HEK293T (cell line): ENCODE measurements around the gene PCNX2.

ENCODE experiments used
- CTCF ChIA-PET: fragments of 350-600 bp; formaldehyde crosslinking; extraction: SDS; loops from one replicate; lab custom pipeline; 2021; ENCODE audit warnings: antibody characterized with exemption, inconsistent platforms; lab: Yijun Ruan, JAX
- POLR2A ChIA-PET: fragments of 350-600 bp; formaldehyde crosslinking; extraction: SDS; loops from one replicate; lab custom pipeline; 2020; ENCODE audit warnings: antibody characterized with exemption, inconsistent platforms; lab: Yijun Ruan, JAX
- DNase-seq: peaks from one replicate; pipeline ENCODE4 v3.0.0; 2012; ENCODE audit warnings: mixed read lengths; ENCODE audit errors: extremely low spot score
- ARNT ChIP-seq: fragments of 450-650 bp; IDR thresholded peaks from 2 replicates; pipeline ENCODE4 v1.6.1; 2017; ENCODE audit warnings: mild to moderate bottlenecking
- BHLHE40 ChIP-seq: fragments of 450-650 bp; IDR thresholded peaks from 2 replicates; pipeline ENCODE4 v1.6.1; 2016; ENCODE audit warnings: mild to moderate bottlenecking, moderate library complexity, borderline replicate concordance
- CTBP1 ChIP-seq: fragments of 450-650 bp; IDR thresholded peaks from 2 replicates; pipeline ENCODE4 v1.6.1; 2016; ENCODE audit warnings: borderline replicate concordance
- ELF4 ChIP-seq: fragments of 450-650 bp; IDR thresholded peaks from 2 replicates; pipeline ENCODE4 v1.6.1; 2017; ENCODE audit warnings: antibody characterized with exemption
- FOXA1 ChIP-seq: fragments of 450-650 bp; IDR thresholded peaks from 2 replicates; pipeline ENCODE4 v1.6.1; 2016; ENCODE audit warnings: mild to moderate bottlenecking
- FOXK2 ChIP-seq: fragments of 450-650 bp; IDR thresholded peaks from 2 replicates; pipeline ENCODE4 v1.6.1; 2016; ENCODE audit warnings: mild to moderate bottlenecking
- FOXM1 ChIP-seq: fragments of 450-650 bp; IDR thresholded peaks from 2 replicates; pipeline ENCODE4 v1.6.1; 2017; ENCODE audit warnings: mild to moderate bottlenecking, borderline replicate concordance
- HDGF ChIP-seq: fragments of 450-650 bp; IDR thresholded peaks from 2 replicates; pipeline ENCODE4 v1.6.1; 2017; ENCODE audit warnings: antibody characterized with exemption, borderline replicate concordance
- L3MBTL2 ChIP-seq: fragments of 450-650 bp; conservative IDR thresholded peaks from 2 replicates; pipeline ENCODE4 v1.6.1; 2016; ENCODE audit warnings: mild to moderate bottlenecking
- LEF1 ChIP-seq: fragments of 450-650 bp; IDR thresholded peaks from 2 replicates; pipeline ENCODE4 v1.6.1; 2017; ENCODE audit warnings: mild to moderate bottlenecking, borderline replicate concordance
- NFRKB ChIP-seq: fragments of 450-650 bp; IDR thresholded peaks from 2 replicates; pipeline ENCODE4 v1.6.1; 2016; ENCODE audit warnings: mild to moderate bottlenecking, moderate library complexity
- SP1 ChIP-seq: fragments of 450-650 bp; IDR thresholded peaks from 2 replicates; pipeline ENCODE4 v1.6.1; 2017
- SUZ12 ChIP-seq: fragments of 450-650 bp; IDR thresholded peaks from 2 replicates; pipeline ENCODE4 v1.6.1; 2016; ENCODE audit warnings: mild to moderate bottlenecking
- TARDBP ChIP-seq: fragments of 450-650 bp; IDR thresholded peaks from 2 replicates; pipeline ENCODE4 v1.6.1; 2016
- ZNF384 ChIP-seq: fragments of 450-650 bp; IDR thresholded peaks from 2 replicates; pipeline ENCODE4 v1.6.1; 2016
- TF ChIP-seq, protein P1 (sequence below): fragments of 450-650 bp; IDR thresholded peaks from 2 replicates; pipeline ENCODE4 v1.6.1; 2016

Gene PCNX2

DNA sequence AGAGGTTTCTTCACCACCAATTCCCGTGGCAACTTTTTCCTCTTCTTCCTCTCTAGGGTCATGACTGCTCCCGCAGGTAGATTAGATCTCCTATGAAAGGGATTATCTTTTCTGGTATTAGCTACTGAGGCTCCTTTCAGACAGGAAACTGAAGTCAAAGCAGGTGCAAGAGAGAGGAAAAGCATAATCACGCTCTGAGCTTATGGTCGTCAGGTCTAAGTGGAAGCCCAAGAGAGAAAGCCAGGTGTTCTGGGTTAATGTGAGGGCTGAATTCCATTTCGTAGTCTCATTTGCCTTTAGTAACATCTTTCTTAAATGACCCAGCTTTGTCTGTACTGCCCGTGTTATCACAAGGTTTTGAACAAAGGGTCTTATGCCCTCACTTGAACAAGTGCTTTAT is 23.7 kb upstream of the PCNX2 start:
- ChIA-PET CTCF (interaction anchor here (0.5 kb wide), 1 partner anchor 16 kb away, joined by 3 read pairs; no protein-coding TSS in a partner anchor), POLR2A (interaction anchor here (0.6 kb wide), 1 partner anchor 471 kb away, joined by 3 read pairs; no protein-coding TSS in a partner anchor)
- DNase-seq, result no peak
- TF ChIP-seq, protein P1, sequence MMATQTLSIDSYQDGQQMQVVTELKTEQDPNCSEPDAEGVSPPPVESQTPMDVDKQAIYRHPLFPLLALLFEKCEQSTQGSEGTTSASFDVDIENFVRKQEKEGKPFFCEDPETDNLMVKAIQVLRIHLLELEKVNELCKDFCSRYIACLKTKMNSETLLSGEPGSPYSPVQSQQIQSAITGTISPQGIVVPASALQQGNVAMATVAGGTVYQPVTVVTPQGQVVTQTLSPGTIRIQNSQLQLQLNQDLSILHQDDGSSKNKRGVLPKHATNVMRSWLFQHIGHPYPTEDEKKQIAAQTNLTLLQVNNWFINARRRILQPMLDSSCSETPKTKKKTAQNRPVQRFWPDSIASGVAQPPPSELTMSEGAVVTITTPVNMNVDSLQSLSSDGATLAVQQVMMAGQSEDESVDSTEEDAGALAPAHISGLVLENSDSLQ, result no peak
- no peak for TF ChIP-seq NFRKB
- TF ChIP-seq HDGF, result no peak
- no peak for TF ChIP-seq SP1
- TF ChIP-seq LEF1, result no peak
- TF ChIP-seq CTBP1, result no peak
- no peak for TF ChIP-seq ELF4
- no peak for TF ChIP-seq FOXA1
- TF ChIP-seq FOXK2, result no peak

DNA sequence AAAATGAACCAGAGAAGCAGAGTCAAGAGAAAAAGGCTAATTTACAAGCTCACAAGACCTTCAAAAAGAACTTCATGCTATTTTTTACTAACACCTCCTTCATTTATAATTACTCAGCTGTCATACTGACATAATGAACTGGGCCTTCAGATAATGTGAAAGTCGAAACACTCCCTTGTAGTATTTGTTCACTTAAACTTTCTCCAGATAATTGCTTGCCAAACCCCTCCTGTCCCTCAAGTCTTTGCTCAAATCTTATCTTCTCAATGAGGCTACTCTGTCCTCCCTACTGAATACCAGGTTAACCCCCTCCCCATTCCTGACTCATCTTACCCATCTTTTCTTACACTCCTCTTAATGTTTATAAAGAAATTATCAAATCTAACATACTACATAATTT is 20.9 kb upstream of the PCNX2 start:
- ChIA-PET CTCF (interaction anchor here (0.6 kb wide), 1 partner anchor 71 kb away, joined by 3 read pairs; no protein-coding TSS in a partner anchor), POLR2A (interaction anchor here (1.1 to 1.5 kb wide), 2 partner anchors 12 to 50 kb away, joined by 3 to 8 read pairs; no protein-coding TSS in a partner anchor)
- TF ChIP-seq TARDBP (no peak), ELF4 (no peak), LEF1 (no peak), L3MBTL2 (no peak), SP1 (no peak), FOXA1 (no peak)
- TF ChIP-seq, protein P1, result no peak
- DNase-seq, result no peak

DNA sequence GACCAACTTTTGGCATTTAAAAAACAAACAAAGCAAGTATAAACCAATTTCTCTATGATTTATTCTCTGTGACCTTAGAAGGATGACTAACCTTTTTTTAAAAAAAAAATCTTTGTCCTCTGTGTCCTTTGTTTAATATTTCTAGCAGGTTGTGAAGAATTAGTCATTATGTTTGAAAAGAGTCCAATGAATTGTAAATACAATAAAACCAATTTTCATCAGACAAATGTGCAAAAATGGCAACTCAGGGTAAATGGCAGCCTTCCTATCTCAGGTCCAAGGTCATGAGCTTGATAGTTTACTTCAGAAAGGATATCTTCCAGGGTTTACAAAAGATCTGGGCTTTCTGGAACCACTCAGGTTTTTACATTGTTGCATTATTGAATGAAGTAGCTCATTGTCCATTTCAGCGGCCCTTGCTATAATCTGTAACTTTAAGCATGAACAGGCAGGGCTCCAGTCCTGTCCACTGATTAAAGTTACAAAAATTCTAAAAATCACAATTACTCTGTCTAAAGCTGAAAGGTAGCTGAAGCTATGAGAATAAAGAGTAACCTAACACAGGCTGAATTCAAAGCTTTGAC is 20.3 kb upstream of the PCNX2 start:
- CTCF ChIA-PET, result no interaction called here
- POLR2A ChIA-PET, result interaction anchor here (1.1 to 1.5 kb wide), 2 partner anchors 13 to 51 kb away, joined by 3 to 8 read pairs; no protein-coding TSS in a partner anchor
- TF ChIP-seq FOXA1 (no peak), SUZ12 (no peak)
- no peak for DNase-seq

DNA sequence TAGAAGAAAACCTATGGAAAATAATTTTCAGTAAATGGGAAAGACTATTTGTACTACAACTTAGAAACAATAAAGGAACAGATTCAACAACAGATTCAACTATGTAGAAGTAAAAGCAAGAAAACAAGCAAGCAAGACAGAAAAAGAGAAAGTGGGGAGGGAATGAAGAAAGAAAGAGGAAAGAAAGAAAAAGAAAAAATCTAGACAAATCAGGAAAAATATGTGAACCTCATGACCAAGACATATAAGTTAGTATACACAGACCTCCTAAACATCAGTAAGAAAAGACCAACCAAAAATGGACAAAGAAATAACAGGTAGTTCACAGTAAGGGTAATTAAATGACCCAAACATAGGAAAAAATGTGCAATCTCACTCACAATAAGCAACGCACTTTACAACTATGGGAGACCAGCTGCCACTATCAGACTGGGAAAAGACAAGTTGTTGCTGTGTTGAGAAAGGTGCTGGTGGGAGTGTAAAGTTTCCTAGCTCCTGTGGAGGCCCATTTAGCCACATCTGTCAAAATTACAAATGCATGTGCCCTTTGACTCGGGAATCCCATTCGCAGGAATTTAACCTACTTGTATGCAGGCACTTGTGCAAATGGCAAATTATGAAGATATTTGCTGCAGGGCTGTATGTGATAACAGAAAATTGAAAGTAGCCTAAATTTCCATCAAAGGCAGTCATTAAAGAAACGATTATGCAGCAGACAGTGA is 18.1 kb upstream of the PCNX2 start:
- CTCF ChIA-PET, result no interaction called here
- no peak for TF ChIP-seq ELF4
- TF ChIP-seq FOXM1, result no peak
- no peak for TF ChIP-seq TARDBP
- TF ChIP-seq ARNT, result no peak
- TF ChIP-seq NFRKB, result no peak
- TF ChIP-seq CTBP1, result no peak
- TF ChIP-seq FOXK2, result no peak
- TF ChIP-seq L3MBTL2, result no peak
- TF ChIP-seq SP1, result no peak
- TF ChIP-seq HDGF, result no peak
- no peak for TF ChIP-seq ZNF384
- no peak for TF ChIP-seq FOXA1
- TF ChIP-seq, protein P1, result no peak
- no peak for TF ChIP-seq LEF1
- TF ChIP-seq SUZ12, result no peak
- TF ChIP-seq BHLHE40, result no peak
- POLR2A ChIA-PET, result no interaction called here

DNA sequence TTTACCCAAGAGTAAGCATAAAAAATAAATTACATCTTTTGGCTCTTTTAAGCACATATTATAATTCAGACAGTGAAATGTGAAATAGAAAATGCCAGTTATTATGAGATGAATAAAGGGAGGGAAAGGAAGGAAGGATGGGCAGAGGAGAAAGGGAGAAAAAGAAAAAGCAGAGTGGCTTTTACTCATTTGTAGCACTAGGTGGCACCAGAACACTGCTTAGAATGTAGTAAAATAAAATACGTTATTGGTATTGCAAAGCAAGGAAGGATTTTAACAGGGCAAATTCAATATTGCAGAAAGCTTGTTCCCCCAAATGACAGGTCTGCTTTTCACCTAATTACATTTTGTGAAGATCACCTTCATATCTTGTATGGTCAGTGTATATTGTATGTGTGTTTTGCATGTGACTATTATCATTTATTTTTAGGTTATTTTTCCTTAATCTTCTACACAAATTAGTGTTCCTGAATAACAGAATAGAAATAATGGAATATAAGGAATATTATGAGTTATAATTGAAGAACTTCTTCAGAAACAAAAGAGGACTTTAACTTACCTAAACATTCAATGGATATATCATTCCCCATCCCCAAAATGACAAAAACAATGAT is 9.1 kb upstream of the PCNX2 start:
- ChIA-PET POLR2A (no interaction called here), CTCF (interaction anchor here (0.6 to 1.0 kb wide), 4 partner anchors 23 to 761 kb away, joined by 3 to 4 read pairs (median 3); partner anchors contain the start of gene MAP3K21)
- TF ChIP-seq SP1, result no peak
- TF ChIP-seq ZNF384, result no peak
- no peak for TF ChIP-seq CTBP1
- no peak for TF ChIP-seq L3MBTL2
- TF ChIP-seq BHLHE40, result no peak
- TF ChIP-seq, protein P1, result no peak
- TF ChIP-seq LEF1, result no peak
- TF ChIP-seq FOXK2, result no peak
- TF ChIP-seq SUZ12, result no peak
- no peak for TF ChIP-seq HDGF
- no peak for TF ChIP-seq ARNT
- no peak for TF ChIP-seq FOXM1
- no peak for TF ChIP-seq NFRKB
- no peak for TF ChIP-seq FOXA1
- TF ChIP-seq TARDBP, result no peak
- TF ChIP-seq ELF4, result no peak
- DNase-seq, result peak; percentile 40

More for the DNA sequence above, 18.1 kb upstream of the PCNX2 start:
- no peak for DNase-seq
